Hepatocyte (in vitro differentiated cells): Measurements from ENCODE around the gene CCDC188.

Experiments used
- EZH2 ChIP-seq: fragments of 200-600 bp; sonication (generic); IDR thresholded peaks from 2 replicates; pipeline ENCODE4 v1.6.1; 2016; ENCODE audit warnings: antibody characterized with exemption, mild to moderate bottlenecking, borderline replicate concordance
- TF ChIP-seq, protein P1 (sequence below): fragments of 200-600 bp; sonication (generic); IDR thresholded peaks from 2 replicates; pipeline ENCODE4 v1.5.1; 2016; ENCODE audit warnings: antibody characterized with exemption, mild to moderate bottlenecking; ENCODE audit not compliant: poor library complexity

DNA sequence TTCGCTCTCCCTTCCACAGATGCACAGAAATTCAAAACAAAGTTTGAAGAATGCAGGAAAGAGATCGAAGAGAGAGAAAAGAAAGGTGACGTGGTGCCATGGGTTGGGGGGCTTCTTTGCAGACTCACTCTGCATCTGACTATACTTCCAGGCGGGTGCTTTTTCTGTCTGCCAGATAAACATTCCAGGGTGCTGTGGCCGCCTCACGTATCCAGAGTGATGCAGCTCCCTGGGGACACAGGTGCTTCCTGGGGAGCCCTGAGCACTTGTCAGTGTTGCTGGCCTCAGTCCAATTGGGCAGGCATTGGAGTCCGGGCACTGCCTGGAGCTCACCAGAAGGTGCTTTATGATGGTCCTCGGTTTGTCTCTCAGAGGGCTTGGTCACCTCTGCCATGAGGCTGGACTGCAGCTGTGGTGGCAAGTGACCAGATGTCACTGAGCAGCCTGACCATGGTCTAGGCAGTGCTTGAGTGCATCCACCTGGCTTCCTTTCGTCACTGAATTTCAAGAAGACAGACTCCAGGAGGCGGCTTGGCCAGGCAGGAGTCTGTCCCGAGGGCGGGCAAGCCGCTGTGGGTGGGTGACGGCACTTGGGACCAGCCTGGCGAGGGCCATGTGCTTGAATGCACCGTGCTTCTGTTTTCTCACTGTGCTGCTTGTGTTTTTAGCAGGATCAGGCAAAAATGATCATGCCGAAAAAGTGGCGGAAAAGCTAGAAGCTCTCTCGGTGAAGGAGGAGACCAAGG, 24.4 kb downstream of the CCDC188 start:
- no peak for TF ChIP-seq EZH2
- TF ChIP-seq, protein P1, sequence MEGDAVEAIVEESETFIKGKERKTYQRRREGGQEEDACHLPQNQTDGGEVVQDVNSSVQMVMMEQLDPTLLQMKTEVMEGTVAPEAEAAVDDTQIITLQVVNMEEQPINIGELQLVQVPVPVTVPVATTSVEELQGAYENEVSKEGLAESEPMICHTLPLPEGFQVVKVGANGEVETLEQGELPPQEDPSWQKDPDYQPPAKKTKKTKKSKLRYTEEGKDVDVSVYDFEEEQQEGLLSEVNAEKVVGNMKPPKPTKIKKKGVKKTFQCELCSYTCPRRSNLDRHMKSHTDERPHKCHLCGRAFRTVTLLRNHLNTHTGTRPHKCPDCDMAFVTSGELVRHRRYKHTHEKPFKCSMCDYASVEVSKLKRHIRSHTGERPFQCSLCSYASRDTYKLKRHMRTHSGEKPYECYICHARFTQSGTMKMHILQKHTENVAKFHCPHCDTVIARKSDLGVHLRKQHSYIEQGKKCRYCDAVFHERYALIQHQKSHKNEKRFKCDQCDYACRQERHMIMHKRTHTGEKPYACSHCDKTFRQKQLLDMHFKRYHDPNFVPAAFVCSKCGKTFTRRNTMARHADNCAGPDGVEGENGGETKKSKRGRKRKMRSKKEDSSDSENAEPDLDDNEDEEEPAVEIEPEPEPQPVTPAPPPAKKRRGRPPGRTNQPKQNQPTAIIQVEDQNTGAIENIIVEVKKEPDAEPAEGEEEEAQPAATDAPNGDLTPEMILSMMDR = no peak
